ENCODE results near the gene FERMT1. TPM values are rescaled to one million over a fixed set of nuclear protein-coding genes. Genes with fewer than 3 reads are reported as not detected.
A peak's percentile ranks its signal among the peaks of the same experiment; 100 is the strongest.

Gene FERMT1
- total RNA-seq, 1 donor from 2014 or later = 8.4 TPM

DNA sequence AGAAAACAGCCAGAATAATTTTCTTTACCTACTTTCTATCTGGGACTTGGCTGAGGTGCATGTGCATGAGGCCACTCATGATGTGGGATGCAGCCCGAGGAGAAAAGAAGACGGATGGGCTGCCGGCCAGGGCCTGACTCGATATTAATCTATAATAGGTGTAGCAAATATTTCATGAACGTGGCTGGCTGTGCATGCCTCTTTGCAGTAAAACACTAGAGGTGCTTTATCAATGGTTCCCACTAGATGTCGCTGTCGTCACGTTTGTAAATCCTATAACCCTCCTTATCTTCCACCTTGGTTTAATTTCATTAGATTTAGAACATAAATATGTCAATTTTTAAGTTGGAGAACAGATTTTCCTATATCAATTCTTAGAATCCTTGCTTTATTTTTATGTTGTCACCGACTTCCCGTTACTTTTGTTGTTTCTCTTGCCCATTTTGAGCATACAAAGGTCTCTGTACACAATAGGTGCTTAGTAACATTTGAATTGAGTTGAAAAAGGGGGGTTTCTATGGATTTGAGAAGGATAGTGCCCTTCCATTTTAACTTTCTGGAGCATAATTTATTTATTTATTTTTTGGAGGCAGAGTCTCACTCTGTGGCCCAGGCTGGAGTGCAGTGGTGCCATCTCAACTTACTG, 19.6 kb upstream of the FERMT1 start:
- Mint-ChIP-seq H3K27me3 (peaks cover 15% of the 10 kb centered on the region), H3K27ac (no peak overlapping the region), H3K4me1 (ENCODE audit: low read depth) (no peaks in the 10 kb centered on the region), H3K4me3 (ENCODE audit: low read depth) (no peak overlapping the region), H3K9me3 (ENCODE audit: low read depth) (peaks cover 8% of the 10 kb centered on the region), H3K36me3 (ENCODE audit: insufficient read depth) (no peaks in the 10 kb centered on the region)
- TF ChIP-seq, protein P1, sequence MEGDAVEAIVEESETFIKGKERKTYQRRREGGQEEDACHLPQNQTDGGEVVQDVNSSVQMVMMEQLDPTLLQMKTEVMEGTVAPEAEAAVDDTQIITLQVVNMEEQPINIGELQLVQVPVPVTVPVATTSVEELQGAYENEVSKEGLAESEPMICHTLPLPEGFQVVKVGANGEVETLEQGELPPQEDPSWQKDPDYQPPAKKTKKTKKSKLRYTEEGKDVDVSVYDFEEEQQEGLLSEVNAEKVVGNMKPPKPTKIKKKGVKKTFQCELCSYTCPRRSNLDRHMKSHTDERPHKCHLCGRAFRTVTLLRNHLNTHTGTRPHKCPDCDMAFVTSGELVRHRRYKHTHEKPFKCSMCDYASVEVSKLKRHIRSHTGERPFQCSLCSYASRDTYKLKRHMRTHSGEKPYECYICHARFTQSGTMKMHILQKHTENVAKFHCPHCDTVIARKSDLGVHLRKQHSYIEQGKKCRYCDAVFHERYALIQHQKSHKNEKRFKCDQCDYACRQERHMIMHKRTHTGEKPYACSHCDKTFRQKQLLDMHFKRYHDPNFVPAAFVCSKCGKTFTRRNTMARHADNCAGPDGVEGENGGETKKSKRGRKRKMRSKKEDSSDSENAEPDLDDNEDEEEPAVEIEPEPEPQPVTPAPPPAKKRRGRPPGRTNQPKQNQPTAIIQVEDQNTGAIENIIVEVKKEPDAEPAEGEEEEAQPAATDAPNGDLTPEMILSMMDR (IDR thresholded peaks at IDR 0.05; ENCODE audit: unreplicated experiment) = peak; percentile 89
- peak; percentile 31 for DNase-seq (ENCODE audit: low spot score, unreplicated experiment)

DNA sequence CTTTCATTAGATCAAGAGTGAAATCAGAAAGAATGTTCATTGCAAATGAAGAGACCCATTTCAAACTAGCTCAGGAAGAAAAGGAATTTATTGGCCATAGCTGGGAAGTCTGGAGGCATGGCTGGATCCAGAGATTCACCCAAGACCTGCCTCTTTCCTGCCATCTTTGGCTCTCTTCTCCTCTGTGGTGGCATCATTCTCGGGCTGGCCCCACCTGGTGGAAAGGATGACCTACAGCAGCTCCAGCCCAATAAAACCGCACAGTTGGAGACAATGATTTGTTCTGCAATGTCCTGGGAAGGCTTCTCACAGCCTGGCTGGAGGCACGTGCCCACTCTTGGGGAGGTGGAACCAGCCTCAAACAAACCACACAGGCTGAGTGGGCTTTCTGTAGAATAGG, 18.1 kb upstream of the FERMT1 start:
- TF ChIP-seq, protein P1 (IDR thresholded peaks at IDR 0.05; ENCODE audit: unreplicated experiment) = peak; percentile 14

DNA sequence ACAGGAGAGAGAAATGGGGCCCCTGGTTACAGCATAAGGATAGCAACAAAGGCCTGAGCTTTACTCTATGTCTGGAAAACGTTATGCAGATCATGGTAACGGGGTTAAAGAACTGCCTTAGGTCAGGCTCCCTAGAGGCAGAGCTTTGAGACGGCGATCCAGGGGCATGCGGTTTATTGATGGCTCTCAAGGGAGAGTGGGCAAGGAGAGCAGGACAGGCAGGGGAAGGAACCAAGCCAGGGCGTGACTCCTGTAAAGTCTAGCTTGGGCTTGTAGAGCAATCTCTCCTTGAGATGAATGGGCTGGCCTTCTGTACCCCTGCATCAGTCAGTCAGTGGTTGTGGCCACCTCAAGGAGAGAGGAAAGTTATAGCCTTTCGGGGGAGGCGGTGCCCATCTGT, 12.5 kb upstream of the FERMT1 start:
- peaks cover 4% of the 10 kb centered on the region for H3K4me1 Mint-ChIP-seq (ENCODE audit: low read depth)
- no peak for DNase-seq (ENCODE audit: low spot score, unreplicated experiment)
- H3K27ac Mint-ChIP-seq = no peak overlapping the region
- H3K36me3 Mint-ChIP-seq (ENCODE audit: insufficient read depth) = no peaks in the 10 kb centered on the region
- TF ChIP-seq, protein P1 (IDR thresholded peaks at IDR 0.05; ENCODE audit: unreplicated experiment) = no peak
- H3K4me3 Mint-ChIP-seq (ENCODE audit: low read depth) = no peak overlapping the region
- H3K9me3 Mint-ChIP-seq (ENCODE audit: low read depth) = no peaks in the 10 kb centered on the region
- peaks cover 21% of the 10 kb centered on the region for H3K27me3 Mint-ChIP-seq

More for the DNA sequence above, 18.1 kb upstream of the FERMT1 start:
- Mint-ChIP-seq H3K4me3 (ENCODE audit: low read depth) (no peak overlapping the region), H3K27me3 (peaks cover 19% of the 10 kb centered on the region), H3K27ac (no peak overlapping the region), H3K36me3 (ENCODE audit: insufficient read depth) (no peaks in the 10 kb centered on the region), H3K4me1 (ENCODE audit: low read depth) (peaks cover 4% of the 10 kb centered on the region), H3K9me3 (ENCODE audit: low read depth) (peaks cover 8% of the 10 kb centered on the region)
- DNase-seq (ENCODE audit: low spot score, unreplicated experiment) = no peak

DNA sequence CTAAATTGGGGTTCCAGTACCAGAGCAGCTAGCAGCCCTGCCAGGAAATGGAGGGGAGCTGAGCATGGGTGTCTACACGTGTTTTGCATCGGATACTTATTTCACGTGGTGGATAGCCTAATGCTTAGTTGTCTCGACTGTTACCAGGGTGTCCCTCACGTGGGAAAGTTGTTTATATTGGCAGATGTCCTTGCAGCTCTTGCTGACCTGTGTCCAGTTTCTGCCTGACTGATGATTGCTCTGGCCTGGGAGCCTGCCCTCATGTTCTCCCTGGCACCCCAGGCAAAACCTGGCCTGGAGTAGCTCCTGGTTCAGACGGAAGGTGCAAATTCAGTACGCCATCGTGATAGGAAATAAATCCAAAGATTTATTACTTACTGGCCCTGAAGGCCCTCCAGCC, 11.8 kb upstream of the FERMT1 start:
- Mint-ChIP-seq H3K4me3 (ENCODE audit: low read depth) (no peak overlapping the region), H3K4me1 (ENCODE audit: low read depth) (peaks cover 4% of the 10 kb centered on the region), H3K27ac (no peak overlapping the region), H3K36me3 (ENCODE audit: insufficient read depth) (no peaks in the 10 kb centered on the region), H3K9me3 (ENCODE audit: low read depth) (no peaks in the 10 kb centered on the region), H3K27me3 (peaks cover 21% of the 10 kb centered on the region)
- DNase-seq (ENCODE audit: low spot score, unreplicated experiment) = no peak
- TF ChIP-seq, protein P1 (IDR thresholded peaks at IDR 0.05; ENCODE audit: unreplicated experiment) = no peak

DNA sequence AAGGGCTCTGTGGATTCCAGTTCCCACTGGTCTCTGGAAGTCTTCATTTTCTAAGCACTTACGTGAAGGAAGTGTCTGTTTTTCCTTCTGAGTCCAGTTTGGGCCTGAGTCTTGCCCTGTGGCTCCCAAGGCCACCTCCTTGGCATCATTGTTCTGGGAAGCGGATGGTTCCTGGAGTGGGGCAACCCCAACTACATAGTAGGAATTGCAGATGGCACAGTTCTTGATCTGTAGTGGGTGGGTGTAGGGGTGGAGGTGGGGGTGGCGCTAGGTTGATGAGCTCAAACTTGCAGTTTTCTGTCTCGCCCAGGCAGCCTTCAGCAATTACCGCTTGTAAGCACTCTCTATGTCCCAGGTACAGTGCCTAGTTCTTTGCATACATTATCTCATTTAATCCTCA, 7.2 kb upstream of the FERMT1 start:
- no peak overlapping the region for H3K4me3 Mint-ChIP-seq (ENCODE audit: low read depth)
- no peaks in the 10 kb centered on the region for H3K9me3 Mint-ChIP-seq (ENCODE audit: low read depth)
- no peaks in the 10 kb centered on the region for H3K36me3 Mint-ChIP-seq (ENCODE audit: insufficient read depth)
- TF ChIP-seq, protein P1 (IDR thresholded peaks at IDR 0.05; ENCODE audit: unreplicated experiment) = no peak
- no peak overlapping the region for H3K27ac Mint-ChIP-seq
- H3K4me1 Mint-ChIP-seq (ENCODE audit: low read depth) = no peaks in the 10 kb centered on the region
- peaks cover 27% of the 10 kb centered on the region for H3K27me3 Mint-ChIP-seq
- no peak for DNase-seq (ENCODE audit: low spot score, unreplicated experiment)

All from progenitor cell of endocrine pancreas (in vitro differentiated cells).